K562 treated with DMSO at 1 percent for 48 hours (cell line): ENCODE results near the gene CHST7. TPM values are rescaled to one million over a fixed set of nuclear protein-coding genes. Genes with fewer than 3 reads are reported as not detected.

Experiments
- total RNA-seq: library from RNA; unstranded; fragments of 300-600 nt; gene quantifications from 2 replicates; pipeline ENCODE4 v1.2.3, GENCODE V29; 2022; ENCODE audit warnings: low replicate concordance; ENCODE audit errors: extremely low read depth

CHST7 gene
- not detected in 2 replicates for total RNA-seq

GRCh38 chrX:46573331-46573891 is at the start of gene CHST7:
TSS of gene CHST7 (plus strand) at chrX:46573765. CDS start at chrX:46573932, 167 bp downstream.

GRCh38 chrX:46545111-46546005 is 28.2 kb upstream of the CHST7 start, which contains the start of gene ZNF674:
TSS of gene ZNF674 (minus strand) at chrX:46545421. CDS start at chrX:46542087, 3,334 bp downstream.

Other genes starting within 250 kb of the CHST7 start
- not detected in 2 replicates for gene ZNF674, start 28.3 kb upstream of the CHST7 start, total RNA-seq
- not detected in 2 replicates for gene SLC9A7, start 185.4 kb downstream of the CHST7 start, total RNA-seq